WTC11 (cell line): ENCODE measurements around the gene OTUB1. TPM values are rescaled to one million over a fixed set of nuclear protein-coding genes. Genes with fewer than 3 reads are reported as not detected.
A peak's percentile ranks its signal among the peaks of the same experiment; 100 is the strongest.

Experiments
- ATAC-seq: fragments of 200-7000 bp; cut with Tn5 transposase; 2 replicates; pipeline ENCODE4 v1.10.0; 2021; ENCODE audit warnings: mild to moderate bottlenecking, moderate library complexity
- CTCF ChIA-PET: fragments of 300-600 bp; sonication (Branson Sonifier 250); formaldehyde crosslinking; loops from one replicate; lab custom pipeline; 2021; ENCODE audit warnings: antibody characterized with exemption; lab: Charles Lee
- POLR2A ChIA-PET: fragments of 350-600 bp; sonication (Branson Sonifier 250); formaldehyde crosslinking; loops from one replicate; lab custom pipeline; 2021; ENCODE audit warnings: antibody characterized with exemption; lab: Charles Lee
- DNase-seq: peaks from one replicate; pipeline ENCODE4 v3.0.0; 2021; ENCODE audit warnings: low spot score
- H3K27ac Mint-ChIP-seq: 2 replicates; pipeline ENCODE4 v1.8.0; 2021; ENCODE audit warnings: mixed read lengths
- H3K27me3 Mint-ChIP-seq: 2 replicates; pipeline ENCODE4 v1.8.0; 2021; ENCODE audit warnings: low read depth, mild to moderate bottlenecking, moderate library complexity, mixed read lengths
- H3K36me3 Mint-ChIP-seq: 2 replicates; pipeline ENCODE4 v1.8.0; 2021; ENCODE audit warnings: mixed read lengths
- H3K4me1 Mint-ChIP-seq: 2 replicates; pipeline ENCODE4 v1.8.0; 2022; ENCODE audit warnings: mixed read lengths
- H3K4me3 Mint-ChIP-seq: 2 replicates; pipeline ENCODE4 v1.8.0; 2021; ENCODE audit warnings: mild to moderate bottlenecking, moderate library complexity, mixed read lengths
- H3K9me3 Mint-ChIP-seq: 2 replicates; pipeline ENCODE4 v1.8.0; 2021; ENCODE audit warnings: mixed read lengths
- ELF4 ChIP-seq: sonication (generic); formaldehyde crosslinking; IDR thresholded peaks from 2 replicates; pipeline ENCODE4 v1.8.1; 2022; ENCODE audit warnings: low read depth, mild to moderate bottlenecking, moderate library complexity, missing genetic modification reagents
- FOXK1 ChIP-seq: sonication (generic); formaldehyde crosslinking; IDR thresholded peaks from 2 replicates; pipeline ENCODE4 v1.8.0; 2022; ENCODE audit warnings: mild to moderate bottlenecking, moderate library complexity, missing genetic modification reagents
- GABPB1 ChIP-seq: sonication (generic); formaldehyde crosslinking; IDR thresholded peaks from 2 replicates; pipeline ENCODE4 v1.8.1; 2023; ENCODE audit warnings: mild to moderate bottlenecking, missing genetic modification reagents
- NR2C2 ChIP-seq: sonication (generic); formaldehyde crosslinking; IDR thresholded peaks from 2 replicates; pipeline ENCODE4 v1.8.0; 2022; ENCODE audit warnings: mild to moderate bottlenecking, missing genetic modification reagents
- SP1 ChIP-seq: sonication (generic); formaldehyde crosslinking; conservative IDR thresholded peaks from 2 replicates; pipeline ENCODE4 v1.8.1; 2022; ENCODE audit warnings: missing genetic modification reagents
- ZNF416 ChIP-seq: fragments of 250-450 bp; sonication (Bioruptor Pico); IDR thresholded peaks from 2 replicates; pipeline ENCODE4 v1.9.0; 2021; ENCODE audit warnings: mild to moderate bottlenecking, inconsistent platforms
- ZNF671 ChIP-seq: fragments of 250-450 bp; sonication (Bioruptor Pico); IDR thresholded peaks from 2 replicates; pipeline ENCODE4 v1.8.0; 2021; ENCODE audit warnings: mild to moderate bottlenecking
- total RNA-seq: library from RNA; stranded (reverse); gene quantifications from 3 replicates; pipeline ENCODE4 v1.2.3, GENCODE V29; 2021
- TF ChIP-seq, protein P1 (sequence below): sonication (generic); formaldehyde crosslinking; IDR thresholded peaks from 2 replicates; pipeline ENCODE4 v1.8.0; 2022; ENCODE audit warnings: mild to moderate bottlenecking, missing genetic modification reagents
- TF ChIP-seq, protein P2 (sequence below): fragments of 250-450 bp; sonication (Bioruptor Pico); IDR thresholded peaks from 2 replicates; pipeline ENCODE4 v1.9.0; 2021; ENCODE audit warnings: mild to moderate bottlenecking
- TF ChIP-seq, protein P3 (sequence below): sonication (generic); formaldehyde crosslinking; IDR thresholded peaks from 2 replicates; pipeline ENCODE4 v1.8.0; 2023; ENCODE audit warnings: mild to moderate bottlenecking, missing genetic modification reagents
- TF ChIP-seq, protein P4 (sequence below): sonication (generic); formaldehyde crosslinking; IDR thresholded peaks from 2 replicates; pipeline ENCODE4 v1.8.1; 2022; ENCODE audit warnings: mild to moderate bottlenecking, missing genetic modification reagents, moderate library complexity, borderline replicate concordance

The OTUB1 gene
- total RNA-seq, 1 experiment from 2014 or later = 112 TPM

- TF ChIP-seq, protein P1, sequence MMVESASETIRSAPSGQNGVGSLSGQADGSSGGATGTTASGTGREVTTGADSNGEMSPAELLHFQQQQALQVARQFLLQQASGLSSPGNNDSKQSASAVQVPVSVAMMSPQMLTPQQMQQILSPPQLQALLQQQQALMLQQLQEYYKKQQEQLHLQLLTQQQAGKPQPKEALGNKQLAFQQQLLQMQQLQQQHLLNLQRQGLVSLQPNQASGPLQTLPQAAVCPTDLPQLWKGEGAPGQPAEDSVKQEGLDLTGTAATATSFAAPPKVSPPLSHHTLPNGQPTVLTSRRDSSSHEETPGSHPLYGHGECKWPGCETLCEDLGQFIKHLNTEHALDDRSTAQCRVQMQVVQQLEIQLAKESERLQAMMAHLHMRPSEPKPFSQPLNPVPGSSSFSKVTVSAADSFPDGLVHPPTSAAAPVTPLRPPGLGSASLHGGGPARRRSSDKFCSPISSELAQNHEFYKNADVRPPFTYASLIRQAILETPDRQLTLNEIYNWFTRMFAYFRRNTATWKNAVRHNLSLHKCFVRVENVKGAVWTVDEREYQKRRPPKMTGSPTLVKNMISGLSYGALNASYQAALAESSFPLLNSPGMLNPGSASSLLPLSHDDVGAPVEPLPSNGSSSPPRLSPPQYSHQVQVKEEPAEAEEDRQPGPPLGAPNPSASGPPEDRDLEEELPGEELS = no peak
- TF ChIP-seq, protein P2, sequence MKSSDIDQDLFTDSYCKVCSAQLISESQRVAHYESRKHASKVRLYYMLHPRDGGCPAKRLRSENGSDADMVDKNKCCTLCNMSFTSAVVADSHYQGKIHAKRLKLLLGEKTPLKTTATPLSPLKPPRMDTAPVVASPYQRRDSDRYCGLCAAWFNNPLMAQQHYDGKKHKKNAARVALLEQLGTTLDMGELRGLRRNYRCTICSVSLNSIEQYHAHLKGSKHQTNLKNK (CRISPR knock-in tag) = no peak
- TF ChIP-seq FOXK1 (CRISPR knock-in tag) (no peak), SP1 (CRISPR knock-in tag) (0 out of 2 replicates have a peak, but pooled peaks have one; percentile 16)
Observed at GRCh38 chr11:64007160-64007628, 21.0 kb downstream of the OTUB1 start (continued).

DNA sequence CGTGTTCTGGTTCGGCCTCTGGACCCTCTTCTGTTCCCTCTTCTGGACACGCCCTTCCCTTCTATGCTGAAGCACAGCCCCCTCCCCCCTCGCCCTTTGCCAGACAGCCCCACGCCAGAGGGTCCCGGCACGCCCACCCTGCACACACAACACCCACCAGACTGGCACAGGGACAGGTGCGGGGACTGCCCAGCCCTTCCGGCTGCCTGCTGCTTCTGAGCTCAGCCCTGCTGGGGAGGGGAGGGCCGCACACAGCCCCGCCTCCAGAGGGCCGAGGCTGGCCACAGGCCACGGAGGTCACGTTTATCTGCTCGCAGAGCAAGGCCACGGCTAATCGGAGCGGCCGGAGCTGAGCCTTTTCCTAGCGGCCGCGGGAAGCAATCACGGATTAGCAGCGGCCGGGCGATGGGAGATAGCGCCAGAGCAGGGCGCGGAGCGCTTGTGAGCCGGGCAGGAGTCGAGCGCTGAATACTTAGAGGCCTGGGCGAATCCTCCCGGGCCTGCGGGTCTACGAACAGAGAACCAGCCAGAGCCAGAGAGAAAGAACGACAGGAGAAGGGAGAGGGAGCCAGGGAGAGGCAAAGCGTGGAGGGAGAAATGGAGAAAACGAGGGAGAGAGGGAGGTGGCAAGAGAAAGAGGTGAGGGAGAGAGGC lies 21.5 kb downstream of the OTUB1 start:
- TF ChIP-seq ZNF671 (CRISPR knock-in tag) = no peak
- TF ChIP-seq GABPB1 (CRISPR knock-in tag) = peak; percentile 54; the same call in 1 of the 2 replicates
- TF ChIP-seq SP1 (CRISPR knock-in tag) = 0 out of 2 replicates have a peak, but pooled peaks have one; percentile 30
- H3K27ac Mint-ChIP-seq = no peak overlapping the region
- H3K4me3 Mint-ChIP-seq = peak overlapping the region; percentile 69
- peaks cover 14% of the 10 kb centered on the region for H3K9me3 Mint-ChIP-seq
- ChIA-PET CTCF (interaction anchor here (0.6 to 2.9 kb wide), 24 partner anchors 9 to 196 kb away, joined by 3 to 12 read pairs (median 4); partner anchors contain the start of gene COX8A), POLR2A (no interaction called here)
- peak; percentile 61 for ATAC-seq
- H3K36me3 Mint-ChIP-seq = peaks cover 8% of the 10 kb centered on the region
- peaks cover 100% of the 10 kb centered on the region for H3K27me3 Mint-ChIP-seq
- peak; percentile 64 for DNase-seq
- H3K4me1 Mint-ChIP-seq = peaks cover 18% of the 10 kb centered on the region

- H3K4me3 Mint-ChIP-seq = peak overlapping the region; percentile 69
- DNase-seq (no peak), ATAC-seq (no peak)
- CTCF ChIA-PET = interaction anchor here (0.5 to 2.9 kb wide), 20 partner anchors 8 to 179 kb away, joined by 3 to 12 read pairs (median 5); partner anchors contain the start of gene COX8A
- TF ChIP-seq ZNF416 (CRISPR knock-in tag) = no peak
- TF ChIP-seq ELF4 = no peak
- no peak for TF ChIP-seq NR2C2
- TF ChIP-seq, protein P3, sequence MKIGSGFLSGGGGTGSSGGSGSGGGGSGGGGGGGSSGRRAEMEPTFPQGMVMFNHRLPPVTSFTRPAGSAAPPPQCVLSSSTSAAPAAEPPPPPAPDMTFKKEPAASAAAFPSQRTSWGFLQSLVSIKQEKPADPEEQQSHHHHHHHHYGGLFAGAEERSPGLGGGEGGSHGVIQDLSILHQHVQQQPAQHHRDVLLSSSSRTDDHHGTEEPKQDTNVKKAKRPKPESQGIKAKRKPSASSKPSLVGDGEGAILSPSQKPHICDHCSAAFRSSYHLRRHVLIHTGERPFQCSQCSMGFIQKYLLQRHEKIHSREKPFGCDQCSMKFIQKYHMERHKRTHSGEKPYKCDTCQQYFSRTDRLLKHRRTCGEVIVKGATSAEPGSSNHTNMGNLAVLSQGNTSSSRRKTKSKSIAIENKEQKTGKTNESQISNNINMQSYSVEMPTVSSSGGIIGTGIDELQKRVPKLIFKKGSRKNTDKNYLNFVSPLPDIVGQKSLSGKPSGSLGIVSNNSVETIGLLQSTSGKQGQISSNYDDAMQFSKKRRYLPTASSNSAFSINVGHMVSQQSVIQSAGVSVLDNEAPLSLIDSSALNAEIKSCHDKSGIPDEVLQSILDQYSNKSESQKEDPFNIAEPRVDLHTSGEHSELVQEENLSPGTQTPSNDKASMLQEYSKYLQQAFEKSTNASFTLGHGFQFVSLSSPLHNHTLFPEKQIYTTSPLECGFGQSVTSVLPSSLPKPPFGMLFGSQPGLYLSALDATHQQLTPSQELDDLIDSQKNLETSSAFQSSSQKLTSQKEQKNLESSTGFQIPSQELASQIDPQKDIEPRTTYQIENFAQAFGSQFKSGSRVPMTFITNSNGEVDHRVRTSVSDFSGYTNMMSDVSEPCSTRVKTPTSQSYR (CRISPR knock-in tag) = no peak
- TF ChIP-seq, protein P4, sequence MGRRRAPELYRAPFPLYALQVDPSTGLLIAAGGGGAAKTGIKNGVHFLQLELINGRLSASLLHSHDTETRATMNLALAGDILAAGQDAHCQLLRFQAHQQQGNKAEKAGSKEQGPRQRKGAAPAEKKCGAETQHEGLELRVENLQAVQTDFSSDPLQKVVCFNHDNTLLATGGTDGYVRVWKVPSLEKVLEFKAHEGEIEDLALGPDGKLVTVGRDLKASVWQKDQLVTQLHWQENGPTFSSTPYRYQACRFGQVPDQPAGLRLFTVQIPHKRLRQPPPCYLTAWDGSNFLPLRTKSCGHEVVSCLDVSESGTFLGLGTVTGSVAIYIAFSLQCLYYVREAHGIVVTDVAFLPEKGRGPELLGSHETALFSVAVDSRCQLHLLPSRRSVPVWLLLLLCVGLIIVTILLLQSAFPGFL (CRISPR knock-in tag) = no peak
- TF ChIP-seq, protein P2 (CRISPR knock-in tag) = no peak
- TF ChIP-seq, all 79 proteins: peak for 0
- no peak overlapping the region for H3K27ac Mint-ChIP-seq
- peaks cover 14% of the 10 kb centered on the region for H3K9me3 Mint-ChIP-seq
- peaks cover 18% of the 10 kb centered on the region for H3K4me1 Mint-ChIP-seq
- peaks cover 8% of the 10 kb centered on the region for H3K36me3 Mint-ChIP-seq
- H3K27me3 Mint-ChIP-seq = peaks cover 100% of the 10 kb centered on the region
- POLR2A ChIA-PET = no interaction called here
Observed at GRCh38 chr11:64008283-64008913, 22.2 kb downstream of the OTUB1 start.
